ENCODE results near the gene POMC.
A peak's percentile ranks its signal among the peaks of the same experiment; 100 is the strongest.
"Not testable (repeated sequence)": the region's sequence is repeated elsewhere in the genome, so short reads cannot be mapped to it uniquely, and the experiment has no call there.

POMC gene

GRCh38 chr2:25168256-25169072 lies at the start of gene POMC:
TSS of gene POMC (minus strand) at chr2:25168580. CDS start at chr2:25164772, 3,808 bp downstream.
- peak within 1 kb of the TSS; percentile 50 for H3K4me3 ChIP-seq (ENCODE audit: low read depth, low read length)

DNA sequence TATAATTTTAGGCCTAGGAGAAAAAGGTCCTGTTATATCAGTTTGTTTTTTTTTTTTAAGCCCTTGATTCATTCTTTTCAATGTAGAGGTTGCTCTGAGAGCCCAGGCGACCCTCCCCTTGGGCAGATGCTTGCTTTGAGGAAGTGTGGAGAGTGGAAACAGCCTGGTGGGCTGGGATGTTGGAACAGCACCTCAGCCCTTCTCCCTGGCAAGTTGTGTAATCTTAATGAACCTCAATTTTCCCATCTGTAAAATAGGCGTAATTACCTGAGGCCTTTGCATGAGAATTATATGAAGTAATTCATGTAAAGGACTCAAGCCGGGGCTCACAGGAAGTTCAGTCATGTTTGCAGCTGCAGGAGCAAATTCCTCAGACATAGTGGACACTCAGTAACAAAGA lies 49.7 kb upstream of the POMC start:
- no peak overlapping the region for H3K4me3 ChIP-seq (ENCODE audit: low read depth, low read length)

DNA sequence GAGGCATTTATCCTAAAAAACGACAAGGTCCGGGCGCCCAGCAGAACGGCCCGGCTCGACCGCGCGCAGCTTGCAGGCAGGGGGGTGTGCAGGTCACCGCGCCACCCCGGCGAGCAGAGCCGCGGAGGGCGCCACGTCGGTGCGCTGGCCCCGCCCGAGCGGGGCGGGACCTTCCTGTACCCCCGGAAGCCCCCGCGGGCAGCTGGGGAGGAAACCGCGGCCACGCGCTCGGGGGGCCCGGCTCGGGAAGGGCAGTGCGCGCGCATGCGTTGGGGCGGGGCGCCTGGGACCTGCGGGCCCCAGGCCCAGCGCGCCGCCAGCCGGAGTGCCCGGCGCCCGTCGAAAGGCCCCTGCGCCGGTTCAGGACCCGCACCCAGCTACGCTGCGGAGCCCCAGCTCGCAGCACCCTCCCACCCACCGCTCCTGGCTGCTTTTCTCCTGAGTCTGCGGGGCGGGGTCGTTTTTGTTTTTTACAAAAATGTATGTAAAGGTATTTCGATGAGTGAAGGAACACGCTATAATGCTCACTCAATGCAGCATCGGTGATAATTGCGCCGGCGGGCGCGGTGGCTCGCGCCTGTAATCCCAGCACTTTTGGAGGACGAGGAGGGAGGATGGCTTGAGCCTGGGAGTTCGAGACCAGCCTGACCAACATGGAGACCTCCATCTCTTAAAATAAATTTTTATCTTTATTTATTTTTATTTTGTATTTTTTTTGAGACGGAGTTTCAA lies 47.7 kb upstream of the POMC start:
- H3K4me3 ChIP-seq (ENCODE audit: low read depth, low read length) = peak overlapping the region; percentile 48

GRCh38 chr2:25215232-25215631 lies 46.9 kb upstream of the POMC start:
- no peak overlapping the region for H3K4me3 ChIP-seq (ENCODE audit: low read depth, low read length)

DNA sequence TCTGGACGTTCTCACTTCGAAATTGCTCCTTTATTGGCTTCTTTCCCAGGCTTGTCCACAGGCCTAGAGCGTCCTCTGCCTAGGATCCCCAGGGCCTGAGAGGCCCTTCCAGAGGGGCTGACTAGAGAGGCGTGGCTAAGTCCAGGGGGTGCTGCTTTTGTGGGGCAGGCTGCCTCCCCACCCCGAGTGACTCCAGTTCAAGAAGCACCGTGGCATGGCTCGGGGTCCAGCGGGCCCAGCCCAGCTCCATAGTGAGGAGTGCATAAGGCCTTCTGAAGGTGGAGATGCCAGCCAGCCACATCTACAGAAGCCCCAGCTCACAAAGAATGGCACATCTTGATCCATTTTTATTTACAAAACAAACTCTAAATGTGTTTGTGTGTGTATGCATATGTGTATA lies 44.8 kb upstream of the POMC start:
- no peak overlapping the region for H3K4me3 ChIP-seq (ENCODE audit: low read depth, low read length)

DNA sequence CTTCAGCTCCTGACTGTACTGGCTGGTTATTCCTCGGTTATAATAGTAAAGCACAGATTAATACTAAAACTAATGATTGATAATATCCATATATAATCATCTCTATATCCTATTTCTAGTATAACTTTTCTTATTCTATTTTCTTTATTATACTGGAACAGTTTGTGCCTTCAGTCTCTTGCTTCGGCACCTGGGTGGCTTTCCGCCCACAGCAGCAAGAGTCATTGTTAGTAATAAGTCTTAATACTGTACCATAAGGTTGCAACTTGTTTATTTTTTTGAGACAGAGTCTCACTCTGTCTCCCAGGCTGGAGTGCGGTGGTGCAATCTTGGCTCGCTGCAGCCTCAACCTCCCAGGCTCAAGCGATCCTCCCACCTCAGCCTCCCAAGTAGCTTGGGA lies 42.5 kb upstream of the POMC start:
- H3K4me3 ChIP-seq (ENCODE audit: low read depth, low read length) = not testable (repeated sequence)

- no peak overlapping the region for H3K4me3 ChIP-seq (ENCODE audit: low read depth, low read length)
Measured at GRCh38 chr2:25207078-25207545, 38.7 kb upstream of the POMC start.

DNA sequence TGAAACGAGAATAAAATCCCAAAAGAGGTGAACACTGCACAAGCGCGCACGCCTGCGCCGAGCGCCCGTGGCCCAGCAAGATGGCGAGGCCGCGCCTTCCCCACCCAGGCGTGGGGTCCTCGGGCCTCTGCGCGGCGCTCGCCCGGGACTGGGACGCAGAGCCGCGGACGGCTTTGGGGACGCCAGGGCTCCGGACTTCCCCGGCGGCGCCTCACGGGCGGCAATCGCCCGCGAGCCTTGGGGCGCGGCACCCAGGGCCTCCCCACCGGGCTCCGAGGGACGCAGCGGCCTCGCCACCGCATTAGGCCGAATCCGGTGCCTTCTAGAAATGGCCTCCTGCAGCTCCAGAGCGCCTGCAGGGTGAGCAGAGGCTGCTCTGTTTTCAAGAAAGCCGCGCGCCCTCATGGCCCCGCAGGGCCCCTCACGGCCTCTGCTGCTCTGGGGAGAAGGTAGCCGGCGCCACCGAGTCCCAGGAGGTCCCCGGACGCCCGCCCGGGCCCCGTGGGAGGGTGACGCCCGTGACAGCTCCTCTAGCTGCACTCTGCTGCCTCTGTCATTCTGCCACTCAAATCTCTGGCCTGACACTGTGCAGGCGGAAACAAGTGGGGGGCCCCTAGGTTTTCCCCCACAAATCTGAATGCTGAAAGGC lies 35.9 kb upstream of the POMC start:
- H3K4me3 ChIP-seq (ENCODE audit: low read depth, low read length) = no peak overlapping the region

GRCh38 chr2:25202275-25202674 lies 33.9 kb upstream of the POMC start:
- H3K4me3 ChIP-seq (ENCODE audit: low read depth, low read length) = no peak overlapping the region

DNA sequence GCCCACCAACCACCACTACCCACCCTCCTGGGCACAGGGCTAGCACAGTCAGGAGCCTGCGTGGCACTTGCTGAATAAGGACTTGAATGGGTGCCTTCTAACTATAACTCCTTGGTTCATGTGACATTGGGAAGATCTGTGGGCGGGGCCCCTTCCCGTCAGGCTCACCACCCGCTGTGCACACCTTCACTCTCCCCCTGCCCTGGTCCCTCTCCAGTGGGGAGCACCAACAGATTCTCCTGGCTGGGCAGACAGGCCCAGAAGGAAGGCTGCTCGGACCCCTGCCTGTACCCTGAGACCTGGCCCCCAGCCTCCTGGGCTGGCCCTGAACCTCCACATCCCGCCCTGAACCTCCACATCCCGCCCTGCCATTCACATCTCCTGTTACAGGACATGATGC lies 33.4 kb upstream of the POMC start:
- H3K4me3 ChIP-seq (ENCODE audit: low read depth, low read length) = no peak overlapping the region

- H3K4me3 ChIP-seq (ENCODE audit: low read depth, low read length) = no peak overlapping the region
Measured at GRCh38 chr2:25201265-25201664, 32.9 kb upstream of the POMC start.

DNA sequence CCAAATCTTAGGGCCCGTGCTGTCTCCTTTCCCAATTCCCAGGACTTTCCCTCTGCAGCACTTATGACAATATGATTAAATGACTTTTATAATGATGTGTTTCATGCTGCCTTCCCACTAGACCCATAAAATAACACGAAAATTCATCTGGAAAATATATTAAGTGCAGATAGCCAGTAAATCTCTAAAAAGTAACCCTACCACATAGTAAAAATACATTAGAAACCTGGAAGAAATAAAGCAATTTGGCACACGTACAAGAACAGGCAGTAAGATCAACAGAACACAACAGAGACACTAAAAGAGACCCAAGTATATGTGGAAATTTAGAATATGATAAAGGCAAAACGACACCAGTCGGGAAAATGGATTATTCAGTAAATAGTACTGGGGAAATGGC lies 30.2 kb upstream of the POMC start:
- H3K4me3 ChIP-seq (ENCODE audit: low read depth, low read length) = no peak overlapping the region

DNA sequence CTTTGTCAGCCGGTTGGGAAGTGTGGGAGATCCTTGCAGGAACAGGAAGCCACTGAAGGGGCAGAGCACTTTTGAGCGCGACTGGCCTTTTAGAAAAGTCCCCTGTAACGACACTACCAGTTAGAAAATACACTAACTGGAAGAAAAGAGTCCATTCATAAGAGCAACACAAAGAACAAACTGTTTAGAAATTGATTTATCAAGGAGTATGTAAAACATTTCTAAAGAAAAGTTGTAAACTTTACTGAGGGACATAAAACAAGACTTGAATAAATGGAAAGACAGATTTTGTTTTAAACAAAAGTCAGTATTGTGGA lies 29.8 kb upstream of the POMC start:
- H3K4me3 ChIP-seq (ENCODE audit: low read depth, low read length) = no peak overlapping the region

- H3K4me3 ChIP-seq (ENCODE audit: low read depth, low read length) = no peak overlapping the region
Measured at GRCh38 chr2:25197336-25198208, 29.2 kb upstream of the POMC start.

GRCh38 chr2:25194576-25195122 lies 26.3 kb upstream of the POMC start:
- H3K4me3 ChIP-seq (ENCODE audit: low read depth, low read length) = no peak overlapping the region

- H3K4me3 ChIP-seq (ENCODE audit: low read depth, low read length) = no peak overlapping the region
Measured at GRCh38 chr2:25190536-25190935, 22.2 kb upstream of the POMC start.

GRCh38 chr2:25188405-25188804 lies 20.0 kb upstream of the POMC start:
- H3K4me3 ChIP-seq (ENCODE audit: low read depth, low read length) = no peak overlapping the region

- no peak overlapping the region for H3K4me3 ChIP-seq (ENCODE audit: low read depth, low read length)
Measured at GRCh38 chr2:25187729-25188350, 19.5 kb upstream of the POMC start.

- no peak overlapping the region for H3K4me3 ChIP-seq (ENCODE audit: low read depth, low read length)
Measured at GRCh38 chr2:25184254-25184653, 15.9 kb upstream of the POMC start.

DNA sequence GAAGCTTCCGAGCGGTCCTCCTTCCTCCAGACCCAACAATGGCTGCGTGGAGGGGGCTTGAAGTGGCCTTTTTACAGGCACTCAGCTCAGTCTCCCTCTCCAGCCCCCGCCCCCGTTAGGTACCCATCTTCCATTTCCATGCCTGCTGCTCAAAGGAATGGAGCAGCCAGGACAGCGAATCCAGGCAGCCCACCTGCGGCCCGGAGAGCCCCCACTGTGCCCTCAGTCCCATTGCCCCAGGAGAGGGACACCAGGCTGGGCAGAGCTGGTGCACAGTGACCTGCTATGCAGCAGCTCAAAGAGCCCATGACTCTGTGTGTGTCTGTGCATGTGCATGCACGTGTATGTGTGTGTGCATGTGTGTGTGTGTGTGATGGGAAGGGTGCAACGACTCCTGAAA lies 10.6 kb upstream of the POMC start:
- no peak overlapping the region for H3K4me3 ChIP-seq (ENCODE audit: low read depth, low read length)

All from iPS-11a (cell line).